HG02798 (cell line): ENCODE measurements around the gene TEAD4.

Source experiments
- ATAC-seq: cut with Tn5 transposase; IDR thresholded peaks from one replicate; pipeline ENCODE4 v1.9.1; 2021; ENCODE audit warnings: mild to moderate bottlenecking; ENCODE audit not compliant: unreplicated experiment, poor library complexity

Gene TEAD4

GRCh38 chr12:2959192-2959504 lies at the start of gene TEAD4:
Gene TEAD4 (plus strand): TSS chr12:2959397.
- no peak for ATAC-seq

- no peak for ATAC-seq
Measured at GRCh38 chr12:2912216-2912575, 47.0 kb upstream of the TEAD4 start.

GRCh38 chr12:2919249-2919648 lies 39.9 kb upstream of the TEAD4 start:
- no peak for ATAC-seq

- no peak for ATAC-seq
Measured at GRCh38 chr12:2922329-2922728, 36.9 kb upstream of the TEAD4 start.

GRCh38 chr12:2923057-2923456 lies 36.1 kb upstream of the TEAD4 start:
- no peak for ATAC-seq

- no peak for ATAC-seq
Measured at GRCh38 chr12:2924019-2924418, 35.2 kb upstream of the TEAD4 start.

GRCh38 chr12:2925322-2925995 lies 33.7 kb upstream of the TEAD4 start:
- ATAC-seq: no peak

- ATAC-seq: no peak
Measured at GRCh38 chr12:2930865-2931264, 28.3 kb upstream of the TEAD4 start.

- ATAC-seq: no peak
Measured at GRCh38 chr12:2933586-2933985, 25.6 kb upstream of the TEAD4 start.

- ATAC-seq: no peak
Measured at GRCh38 chr12:2934371-2934770, 24.8 kb upstream of the TEAD4 start.

GRCh38 chr12:2936301-2936700 lies 22.9 kb upstream of the TEAD4 start:
- ATAC-seq: no peak

GRCh38 chr12:2937500-2937899 lies 21.7 kb upstream of the TEAD4 start:
- no peak for ATAC-seq

- no peak for ATAC-seq
Measured at GRCh38 chr12:2939191-2939590, 20.0 kb upstream of the TEAD4 start.

- ATAC-seq: no peak
Measured at GRCh38 chr12:2940564-2940963, 18.6 kb upstream of the TEAD4 start.

GRCh38 chr12:2941524-2941923 lies 17.7 kb upstream of the TEAD4 start:
- ATAC-seq: no peak

- ATAC-seq: no peak
Measured at GRCh38 chr12:2944401-2945047, 14.7 kb upstream of the TEAD4 start.

- ATAC-seq: no peak
Measured at GRCh38 chr12:2949411-2949810, 9.8 kb upstream of the TEAD4 start.

GRCh38 chr12:2955888-2956287 lies 3.3 kb upstream of the TEAD4 start:
- no peak for ATAC-seq

- no peak for ATAC-seq
Measured at GRCh38 chr12:2957816-2958431, 1.3 kb upstream of the TEAD4 start.

GRCh38 chr12:2958432-2959191 lies 585 bp upstream of the TEAD4 start:
- ATAC-seq: no peak
